WTC11 (cell line): ENCODE results near the gene VAV2. TPM values are rescaled to one million over a fixed set of nuclear protein-coding genes. Genes with fewer than 3 reads are reported as not detected.
"Not testable (repeated sequence)": the region's sequence is repeated elsewhere in the genome, so short reads cannot be mapped to it uniquely, and the experiment has no call there.

ENCODE experiments used
- ATAC-seq: fragments of 200-7000 bp; cut with Tn5 transposase; 2 replicates; pipeline ENCODE4 v1.10.0; 2021; ENCODE audit warnings: mild to moderate bottlenecking, moderate library complexity
- CTCF ChIA-PET: fragments of 300-600 bp; sonication (Branson Sonifier 250); formaldehyde crosslinking; loops from one replicate; lab custom pipeline; 2021; ENCODE audit warnings: antibody characterized with exemption; lab: Charles Lee
- POLR2A ChIA-PET: fragments of 350-600 bp; sonication (Branson Sonifier 250); formaldehyde crosslinking; loops from one replicate; lab custom pipeline; 2021; ENCODE audit warnings: antibody characterized with exemption; lab: Charles Lee
- DNase-seq: peaks from one replicate; pipeline ENCODE4 v3.0.0; 2021; ENCODE audit warnings: low spot score
- H3K27ac Mint-ChIP-seq: 2 replicates; pipeline ENCODE4 v1.8.0; 2021; ENCODE audit warnings: mixed read lengths
- H3K27me3 Mint-ChIP-seq: 2 replicates; pipeline ENCODE4 v1.8.0; 2021; ENCODE audit warnings: low read depth, mild to moderate bottlenecking, moderate library complexity, mixed read lengths
- H3K36me3 Mint-ChIP-seq: 2 replicates; pipeline ENCODE4 v1.8.0; 2021; ENCODE audit warnings: mixed read lengths
- H3K4me1 Mint-ChIP-seq: 2 replicates; pipeline ENCODE4 v1.8.0; 2022; ENCODE audit warnings: mixed read lengths
- H3K4me3 Mint-ChIP-seq: 2 replicates; pipeline ENCODE4 v1.8.0; 2021; ENCODE audit warnings: mild to moderate bottlenecking, moderate library complexity, mixed read lengths
- H3K9me3 Mint-ChIP-seq: 2 replicates; pipeline ENCODE4 v1.8.0; 2021; ENCODE audit warnings: mixed read lengths
- ATF1 ChIP-seq: sonication (generic); formaldehyde crosslinking; IDR thresholded peaks from 2 replicates; pipeline ENCODE4 v1.8.1; 2023; ENCODE audit warnings: mild to moderate bottlenecking, moderate library complexity, missing genetic modification reagents
- ATF3 ChIP-seq: sonication (generic); formaldehyde crosslinking; conservative IDR thresholded peaks from 2 replicates; pipeline ENCODE4 v1.8.1; 2022; ENCODE audit warnings: mild to moderate bottlenecking, missing genetic modification reagents
- ATF6 ChIP-seq: sonication (generic); formaldehyde crosslinking; IDR thresholded peaks from 2 replicates; pipeline ENCODE4 v1.8.1; 2023; ENCODE audit warnings: mild to moderate bottlenecking, missing genetic modification reagents
- CREM ChIP-seq: sonication (generic); formaldehyde crosslinking; IDR thresholded peaks from 2 replicates; pipeline ENCODE4 v1.8.1; 2022; ENCODE audit warnings: mild to moderate bottlenecking, missing genetic modification reagents, moderate library complexity
- E2F4 ChIP-seq: sonication (generic); formaldehyde crosslinking; IDR thresholded peaks from 2 replicates; pipeline ENCODE4 v1.8.1; 2022; ENCODE audit warnings: low read depth, mild to moderate bottlenecking, moderate library complexity, missing genetic modification reagents, borderline replicate concordance
- ESRRA ChIP-seq: sonication (generic); formaldehyde crosslinking; IDR thresholded peaks from 2 replicates; pipeline ENCODE4 v1.8.1; 2022; ENCODE audit warnings: mild to moderate bottlenecking, missing genetic modification reagents, borderline replicate concordance
- ETV6 ChIP-seq: sonication (generic); formaldehyde crosslinking; IDR thresholded peaks from 2 replicates; pipeline ENCODE4 v1.8.1; 2022; ENCODE audit warnings: mild to moderate bottlenecking, missing genetic modification reagents
- MYBL2 ChIP-seq: sonication (generic); formaldehyde crosslinking; IDR thresholded peaks from 2 replicates; pipeline ENCODE4 v1.8.1; 2023; ENCODE audit warnings: mild to moderate bottlenecking, moderate library complexity, missing genetic modification reagents
- NFYB ChIP-seq: sonication (generic); formaldehyde crosslinking; conservative IDR thresholded peaks from 2 replicates; pipeline ENCODE4 v1.8.0; 2022; ENCODE audit warnings: low read depth, missing genetic modification reagents
- NR3C1 ChIP-seq: sonication (generic); formaldehyde crosslinking; conservative IDR thresholded peaks from 2 replicates; pipeline ENCODE4 v1.8.1; 2023; ENCODE audit warnings: low read depth, mild to moderate bottlenecking, missing genetic modification reagents
- PREB ChIP-seq: sonication (generic); formaldehyde crosslinking; IDR thresholded peaks from 2 replicates; pipeline ENCODE4 v1.8.1; 2022; ENCODE audit warnings: mild to moderate bottlenecking, missing genetic modification reagents, moderate library complexity, borderline replicate concordance
- SP1 ChIP-seq: sonication (generic); formaldehyde crosslinking; conservative IDR thresholded peaks from 2 replicates; pipeline ENCODE4 v1.8.1; 2022; ENCODE audit warnings: missing genetic modification reagents
- ZNF219 ChIP-seq: sonication (generic); formaldehyde crosslinking; IDR thresholded peaks from 2 replicates; pipeline ENCODE4 v1.8.0; 2023; ENCODE audit warnings: missing genetic modification reagents, mild to moderate bottlenecking, borderline replicate concordance
- ZNF317 ChIP-seq: sonication (generic); formaldehyde crosslinking; IDR thresholded peaks from 2 replicates; pipeline ENCODE4 v1.8.1; 2023; ENCODE audit warnings: low read depth, mild to moderate bottlenecking, moderate library complexity, missing genetic modification reagents, borderline replicate concordance
- total RNA-seq: library from RNA; stranded (reverse); gene quantifications from 3 replicates; pipeline ENCODE4 v1.2.3, GENCODE V29; 2021

The VAV2 gene
- total RNA-seq, 1 experiment from 2014 or later: 39.7 TPM

GRCh38 chr9:133752739-133753446, 239.2 kb downstream of the VAV2 start:
- Mint-ChIP-seq H3K27me3 (peaks cover 8% of the 10 kb centered on the region; the same call in 1 of the 2 replicates), H3K27ac (no peak overlapping the region), H3K4me1 (peaks cover 11% of the 10 kb centered on the region), H3K4me3 (no peak overlapping the region), H3K36me3 (peaks cover 6% of the 10 kb centered on the region), H3K9me3 (peaks cover 33% of the 10 kb centered on the region)
- TF ChIP-seq ATF3 (CRISPR knock-in tag) (no peak), NR3C1 (CRISPR knock-in tag) (no peak)
- ATAC-seq: no peak
- ChIA-PET POLR2A (no interaction called here), CTCF (interaction anchor here (1.8 to 2.2 kb wide), 2 partner anchors 10 to 16 kb away, joined by 4 to 11 read pairs; no protein-coding TSS in a partner anchor)
- no peak for DNase-seq

GRCh38 chr9:133750982-133751649, 241.0 kb downstream of the VAV2 start:
- Mint-ChIP-seq H3K27me3 (peaks cover 8% of the 10 kb centered on the region; the same call in 1 of the 2 replicates), H3K4me1 (peaks cover 11% of the 10 kb centered on the region), H3K4me3 (no peak overlapping the region), H3K27ac (no peak overlapping the region), H3K36me3 (peaks cover 6% of the 10 kb centered on the region), H3K9me3 (peaks cover 39% of the 10 kb centered on the region)
- ATAC-seq (no peak), DNase-seq (no peak)
- ChIA-PET POLR2A (no interaction called here), CTCF (interaction anchor here (0.9 to 2.2 kb wide), 3 partner anchors 8 to 35 kb away, joined by 3 to 11 read pairs (median 4); no protein-coding TSS in a partner anchor)
- TF ChIP-seq MYBL2 (CRISPR knock-in tag) (no peak), ETV6 (CRISPR knock-in tag) (no peak), E2F4 (CRISPR knock-in tag) (no peak), ZNF219 (no peak), NFYB (CRISPR knock-in tag) (no peak), SP1 (CRISPR knock-in tag) (no peak), ATF6 (CRISPR knock-in tag) (no peak)

GRCh38 chr9:133747309-133747708, 244.8 kb downstream of the VAV2 start:
- CTCF ChIA-PET: no interaction called here
- Mint-ChIP-seq H3K27ac (no peak overlapping the region), H3K36me3 (no peaks in the 10 kb centered on the region)

GRCh38 chr9:133744528-133744927, 247.6 kb downstream of the VAV2 start:
- H3K4me1 Mint-ChIP-seq, CTCF ChIA-PET, ATAC-seq, H3K4me3 Mint-ChIP-seq, H3K27ac Mint-ChIP-seq, H3K27me3 Mint-ChIP-seq, POLR2A ChIA-PET, DNase-seq, H3K36me3 Mint-ChIP-seq: not testable (repeated sequence)
- peaks cover 21% of the 10 kb centered on the region for H3K9me3 Mint-ChIP-seq

More at GRCh38 chr9:133747309-133747708, 244.8 kb downstream of the VAV2 start:
- Mint-ChIP-seq H3K27me3 (peaks cover 11% of the 10 kb centered on the region), H3K4me1 (peaks cover 5% of the 10 kb centered on the region), H3K9me3 (peaks cover 21% of the 10 kb centered on the region), H3K4me3 (no peak overlapping the region)
- DNase-seq (no peak), ATAC-seq (no peak)
- no peak for TF ChIP-seq ATF1 (CRISPR knock-in tag)
- no peak for TF ChIP-seq PREB
- TF ChIP-seq CREM (CRISPR knock-in tag): no peak
- TF ChIP-seq ESRRA: no peak
- no peak for TF ChIP-seq ZNF317 (CRISPR knock-in tag)
- no peak for TF ChIP-seq ATF3 (CRISPR knock-in tag)
- POLR2A ChIA-PET: interaction anchor here (0.7 kb wide), 1 partner anchor 126 kb away, joined by 3 read pairs; no protein-coding TSS in a partner anchor
